Measurements from ENCODE around the gene TM4SF4.

DNA sequence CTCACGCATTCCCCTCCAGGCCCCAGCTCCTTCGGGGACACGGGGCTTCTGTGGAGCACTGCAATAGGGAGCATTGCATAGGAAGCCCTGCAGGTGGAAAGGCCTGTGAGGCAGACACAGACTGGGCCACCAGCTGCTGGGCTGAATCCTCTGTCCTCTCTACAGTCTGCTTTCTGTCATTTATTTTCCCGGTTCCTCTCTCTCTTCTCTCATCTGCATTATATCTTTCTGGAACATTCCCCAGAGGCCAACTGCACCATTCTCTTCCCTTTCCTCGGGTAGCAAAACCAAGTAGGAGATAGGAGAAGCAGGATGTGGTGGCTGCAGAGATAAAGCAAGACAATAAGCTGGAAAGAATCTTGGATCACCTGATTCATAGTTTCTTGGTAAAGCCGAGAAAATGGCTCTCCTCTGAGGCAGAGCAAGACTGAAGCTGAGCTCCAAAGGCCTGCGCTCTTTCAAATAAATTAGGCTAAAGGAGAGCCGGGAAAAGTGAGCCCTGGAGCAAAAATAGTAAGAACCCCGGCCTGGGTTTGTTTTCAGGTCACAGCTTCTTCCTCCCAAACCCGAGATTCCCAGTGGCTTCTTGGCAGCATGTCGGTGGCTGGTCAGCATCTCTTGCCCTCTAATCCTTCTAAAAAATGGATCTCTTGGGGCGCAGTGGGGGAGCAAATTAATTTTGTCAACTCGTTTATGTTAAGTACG, 5.3 kb downstream of the TM4SF4 start:
- TF ChIP-seq, protein P1, sequence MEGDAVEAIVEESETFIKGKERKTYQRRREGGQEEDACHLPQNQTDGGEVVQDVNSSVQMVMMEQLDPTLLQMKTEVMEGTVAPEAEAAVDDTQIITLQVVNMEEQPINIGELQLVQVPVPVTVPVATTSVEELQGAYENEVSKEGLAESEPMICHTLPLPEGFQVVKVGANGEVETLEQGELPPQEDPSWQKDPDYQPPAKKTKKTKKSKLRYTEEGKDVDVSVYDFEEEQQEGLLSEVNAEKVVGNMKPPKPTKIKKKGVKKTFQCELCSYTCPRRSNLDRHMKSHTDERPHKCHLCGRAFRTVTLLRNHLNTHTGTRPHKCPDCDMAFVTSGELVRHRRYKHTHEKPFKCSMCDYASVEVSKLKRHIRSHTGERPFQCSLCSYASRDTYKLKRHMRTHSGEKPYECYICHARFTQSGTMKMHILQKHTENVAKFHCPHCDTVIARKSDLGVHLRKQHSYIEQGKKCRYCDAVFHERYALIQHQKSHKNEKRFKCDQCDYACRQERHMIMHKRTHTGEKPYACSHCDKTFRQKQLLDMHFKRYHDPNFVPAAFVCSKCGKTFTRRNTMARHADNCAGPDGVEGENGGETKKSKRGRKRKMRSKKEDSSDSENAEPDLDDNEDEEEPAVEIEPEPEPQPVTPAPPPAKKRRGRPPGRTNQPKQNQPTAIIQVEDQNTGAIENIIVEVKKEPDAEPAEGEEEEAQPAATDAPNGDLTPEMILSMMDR (conservative IDR thresholded peaks at IDR 0.05; ENCODE audit: low read depth in 2 of 2) = no peak
- TF ChIP-seq EZH2 (IDR thresholded peaks at IDR 0.05; ENCODE audit: low read depth, unreplicated experiment) (no peak), EZH2phosphoT487 (IDR thresholded peaks at IDR 0.05; ENCODE audit: unreplicated experiment) (no peak), REST (IDR thresholded peaks at IDR 0.05; ENCODE audit: unreplicated experiment) (no peak), STAT1 (IDR thresholded peaks at IDR 0.05; ENCODE audit: unreplicated experiment) (no peak), JUNB (IDR thresholded peaks at IDR 0.05; ENCODE audit: unreplicated experiment) (no peak), POLR2AphosphoS5 (IDR thresholded peaks at IDR 0.05; ENCODE audit: low read depth) (no peak), CREB1 (CRISPR knock-in tag; IDR thresholded peaks at IDR 0.05; ENCODE audit: low read depth) (no peak), ETS1 (IDR thresholded peaks at IDR 0.05) (no peak), ZNF114 (CRISPR knock-in tag; IDR thresholded peaks at IDR 0.05) (no peak), NANOG (IDR thresholded peaks at IDR 0.05; ENCODE audit: borderline replicate concordance) (no peak), ZNF331 (CRISPR knock-in tag; IDR thresholded peaks at IDR 0.05; ENCODE audit: low read depth) (no peak)
- TF ChIP-seq, protein P2, sequence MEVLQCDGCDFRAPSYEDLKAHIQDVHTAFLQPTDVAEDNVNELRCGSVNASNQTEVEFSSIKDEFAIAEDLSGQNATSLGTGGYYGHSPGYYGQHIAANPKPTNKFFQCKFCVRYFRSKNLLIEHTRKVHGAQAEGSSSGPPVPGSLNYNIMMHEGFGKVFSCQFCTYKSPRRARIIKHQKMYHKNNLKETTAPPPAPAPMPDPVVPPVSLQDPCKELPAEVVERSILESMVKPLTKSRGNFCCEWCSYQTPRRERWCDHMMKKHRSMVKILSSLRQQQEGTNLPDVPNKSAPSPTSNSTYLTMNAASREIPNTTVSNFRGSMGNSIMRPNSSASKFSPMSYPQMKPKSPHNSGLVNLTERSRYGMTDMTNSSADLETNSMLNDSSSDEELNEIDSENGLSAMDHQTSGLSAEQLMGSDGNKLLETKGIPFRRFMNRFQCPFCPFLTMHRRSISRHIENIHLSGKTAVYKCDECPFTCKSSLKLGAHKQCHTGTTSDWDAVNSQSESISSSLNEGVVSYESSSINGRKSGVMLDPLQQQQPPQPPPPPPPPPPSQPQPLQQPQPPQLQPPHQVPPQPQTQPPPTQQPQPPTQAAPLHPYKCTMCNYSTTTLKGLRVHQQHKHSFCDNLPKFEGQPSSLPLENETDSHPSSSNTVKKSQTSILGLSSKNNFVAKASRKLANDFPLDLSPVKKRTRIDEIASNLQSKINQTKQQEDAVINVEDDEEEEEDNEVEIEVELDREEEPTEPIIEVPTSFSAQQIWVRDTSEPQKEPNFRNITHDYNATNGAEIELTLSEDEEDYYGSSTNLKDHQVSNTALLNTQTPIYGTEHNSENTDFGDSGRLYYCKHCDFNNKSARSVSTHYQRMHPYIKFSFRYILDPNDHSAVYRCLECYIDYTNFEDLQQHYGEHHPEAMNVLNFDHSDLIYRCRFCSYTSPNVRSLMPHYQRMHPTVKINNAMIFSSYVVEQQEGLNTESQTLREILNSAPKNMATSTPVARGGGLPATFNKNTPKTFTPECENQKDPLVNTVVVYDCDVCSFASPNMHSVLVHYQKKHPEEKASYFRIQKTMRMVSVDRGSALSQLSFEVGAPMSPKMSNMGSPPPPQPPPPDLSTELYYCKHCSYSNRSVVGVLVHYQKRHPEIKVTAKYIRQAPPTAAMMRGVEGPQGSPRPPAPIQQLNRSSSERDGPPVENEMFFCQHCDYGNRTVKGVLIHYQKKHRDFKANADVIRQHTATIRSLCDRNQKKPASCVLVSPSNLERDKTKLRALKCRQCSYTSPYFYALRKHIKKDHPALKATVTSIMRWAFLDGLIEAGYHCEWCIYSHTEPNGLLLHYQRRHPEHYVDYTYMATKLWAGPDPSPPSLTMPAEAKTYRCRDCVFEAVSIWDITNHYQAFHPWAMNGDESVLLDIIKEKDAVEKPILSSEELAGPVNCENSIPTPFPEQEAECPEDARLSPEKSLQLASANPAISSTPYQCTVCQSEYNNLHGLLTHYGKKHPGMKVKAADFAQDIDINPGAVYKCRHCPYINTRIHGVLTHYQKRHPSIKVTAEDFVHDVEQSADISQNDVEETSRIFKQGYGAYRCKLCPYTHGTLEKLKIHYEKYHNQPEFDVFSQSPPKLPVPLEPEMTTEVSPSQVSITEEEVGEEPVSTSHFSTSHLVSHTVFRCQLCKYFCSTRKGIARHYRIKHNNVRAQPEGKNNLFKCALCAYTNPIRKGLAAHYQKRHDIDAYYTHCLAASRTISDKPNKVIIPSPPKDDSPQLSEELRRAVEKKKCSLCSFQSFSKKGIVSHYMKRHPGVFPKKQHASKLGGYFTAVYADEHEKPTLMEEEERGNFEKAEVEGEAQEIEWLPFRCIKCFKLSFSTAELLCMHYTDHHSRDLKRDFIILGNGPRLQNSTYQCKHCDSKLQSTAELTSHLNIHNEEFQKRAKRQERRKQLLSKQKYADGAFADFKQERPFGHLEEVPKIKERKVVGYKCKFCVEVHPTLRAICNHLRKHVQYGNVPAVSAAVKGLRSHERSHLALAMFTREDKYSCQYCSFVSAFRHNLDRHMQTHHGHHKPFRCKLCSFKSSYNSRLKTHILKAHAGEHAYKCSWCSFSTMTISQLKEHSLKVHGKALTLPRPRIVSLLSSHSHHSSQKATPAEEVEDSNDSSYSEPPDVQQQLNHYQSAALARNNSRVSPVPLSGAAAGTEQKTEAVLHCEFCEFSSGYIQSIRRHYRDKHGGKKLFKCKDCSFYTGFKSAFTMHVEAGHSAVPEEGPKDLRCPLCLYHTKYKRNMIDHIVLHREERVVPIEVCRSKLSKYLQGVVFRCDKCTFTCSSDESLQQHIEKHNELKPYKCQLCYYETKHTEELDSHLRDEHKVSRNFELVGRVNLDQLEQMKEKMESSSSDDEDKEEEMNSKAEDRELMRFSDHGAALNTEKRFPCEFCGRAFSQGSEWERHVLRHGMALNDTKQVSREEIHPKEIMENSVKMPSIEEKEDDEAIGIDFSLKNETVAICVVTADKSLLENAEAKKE (CRISPR knock-in tag; IDR thresholded peaks at IDR 0.05) = no peak

Data from GM23338 (cell line).